Measurements from ENCODE around the gene WDR76. TPM values are rescaled to one million over a fixed set of nuclear protein-coding genes. Genes with fewer than 3 reads are reported as not detected.

Gene WDR76
- total RNA-seq (10 to 100 TPM; 10.5 to 11.9 TPM), total RNA-seq (25.3 to 39.7 reads per million in 2 donors)

DNA sequence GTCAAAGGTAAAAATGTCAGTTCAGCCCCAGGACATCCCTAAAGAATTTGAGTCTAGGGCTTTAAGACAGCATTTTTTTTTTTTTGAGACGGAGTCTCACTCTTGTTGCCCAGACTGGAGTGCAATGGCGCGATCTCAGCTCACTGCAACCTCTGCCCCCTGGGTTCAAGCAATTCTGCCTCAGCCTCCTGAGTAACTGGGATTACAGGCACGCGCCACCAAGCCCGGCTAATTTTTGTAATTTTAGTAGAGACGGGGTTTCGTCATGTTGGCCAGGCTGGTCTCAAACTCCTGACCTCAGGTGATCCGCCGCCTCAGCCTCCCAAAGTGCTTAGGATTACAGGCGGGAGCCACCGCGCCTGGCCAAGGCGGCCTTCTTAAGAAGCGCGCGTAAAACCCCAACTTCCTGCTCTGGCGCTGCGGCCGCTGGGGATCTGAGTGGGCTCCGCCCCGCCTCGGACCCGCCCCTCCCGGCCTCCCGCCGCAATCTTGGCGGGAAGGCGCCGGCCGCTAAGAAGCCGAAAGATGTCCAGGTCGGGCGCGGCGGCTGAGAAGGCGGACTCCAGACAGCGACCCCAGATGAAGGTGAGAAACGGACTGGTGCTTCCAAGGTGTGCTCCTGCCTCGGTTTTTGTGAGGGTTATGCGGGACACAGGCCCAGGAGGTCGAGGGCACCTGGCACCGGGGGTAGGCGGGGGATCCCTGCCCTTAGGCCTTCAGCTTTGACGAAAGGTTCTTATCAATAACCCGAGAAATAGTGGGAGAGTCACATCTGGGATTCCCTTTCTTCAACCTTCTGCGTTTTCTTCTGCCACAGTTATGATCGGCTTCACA, at the start of gene WDR76:
WDR76 (plus strand) TSS at position 495 of the 834 bp plus-strand sequence; CDS start at position 526, 31 bp downstream.
- ATAC-seq, result peak; percentile 68
- Mint-ChIP-seq H3K36me3 (ENCODE audit: low read depth) (no peaks in the 10 kb centered on the region), H3K4me1 (peaks cover 39% of the 10 kb centered on the region), H3K27me3 (no peaks in the 10 kb centered on the region), H3K27ac (peak within 1 kb of the TSS; percentile 94), H3K4me3 (peak within 1 kb of the TSS; percentile 91)
- no peaks in the 10 kb centered on the region for H3K9me3 ChIP-seq (ENCODE audit: control insufficient read depth, low read length, poor library complexity, severe bottlenecking)
- peak; percentile 45 to 71 (median 68) for DNase-seq

DNA sequence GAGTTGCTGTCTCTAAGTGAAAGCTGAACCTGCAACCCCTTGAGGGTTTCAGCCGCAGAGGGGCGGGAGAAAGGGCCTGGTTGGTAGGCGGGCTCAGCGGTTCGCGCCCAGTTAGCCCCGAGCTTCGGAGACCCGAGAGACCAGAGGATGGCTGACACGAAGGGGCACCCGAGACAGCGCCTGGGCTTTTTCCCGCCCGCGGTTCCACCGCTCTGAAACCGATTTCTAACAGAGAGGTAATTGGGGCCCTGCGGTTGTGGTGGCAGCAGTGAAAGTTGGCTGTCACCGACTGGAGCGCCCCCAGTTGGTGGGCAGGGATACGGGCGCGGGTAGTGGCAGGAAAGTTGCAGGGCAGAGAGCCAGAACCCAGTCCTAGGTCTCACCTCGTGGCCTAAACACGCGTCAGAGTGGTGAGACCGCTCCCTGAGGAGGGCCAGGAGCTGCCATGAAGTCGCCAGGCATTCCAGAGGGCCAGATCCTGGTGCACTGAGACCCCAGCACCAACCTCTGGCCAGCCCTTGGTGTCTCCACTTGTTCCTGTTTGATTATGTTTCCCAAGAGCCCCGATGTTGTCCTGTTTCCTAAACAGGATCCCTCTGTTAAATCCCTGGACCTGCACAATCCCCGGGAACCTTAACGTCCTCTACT, 49.4 kb upstream of the WDR76 start:
- peak overlapping the region; percentile 93 for H3K4me3 Mint-ChIP-seq
- peak; percentile 74 for ATAC-seq
- H3K27ac Mint-ChIP-seq, result peak overlapping the region; percentile 79
- peak; percentile 72 to 78 (median 77) for DNase-seq
- H3K27me3 Mint-ChIP-seq, result no peaks in the 10 kb centered on the region
- peaks cover 15% of the 10 kb centered on the region for H3K4me1 Mint-ChIP-seq
- no peaks in the 10 kb centered on the region for H3K9me3 ChIP-seq (ENCODE audit: control insufficient read depth, low read length, poor library complexity, severe bottlenecking)
- no peaks in the 10 kb centered on the region for H3K36me3 Mint-ChIP-seq (ENCODE audit: low read depth)

DNA sequence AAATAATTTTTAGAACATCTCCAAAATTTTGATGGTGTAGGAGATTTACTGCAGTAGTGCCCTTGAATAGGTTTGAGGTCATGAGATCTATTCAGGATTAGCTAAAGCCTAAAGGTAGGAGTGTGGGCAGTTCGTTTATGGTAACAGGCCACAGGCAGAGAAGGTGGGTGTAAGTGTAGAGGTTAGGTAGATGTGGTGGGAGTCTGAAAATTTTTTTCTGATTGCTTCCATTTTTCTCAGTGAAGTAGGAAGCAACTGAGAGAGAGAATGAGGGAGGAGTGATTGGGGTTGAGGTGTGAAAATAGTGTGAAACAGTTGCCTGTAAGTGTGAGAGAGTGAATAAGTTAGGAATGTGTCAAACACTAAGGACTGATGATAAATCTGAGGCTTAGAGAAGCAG, 47.8 kb upstream of the WDR76 start:
- peak overlapping the region; percentile 75 for H3K4me3 Mint-ChIP-seq
- no peak overlapping the region for H3K27ac Mint-ChIP-seq
- H3K27me3 Mint-ChIP-seq, result no peaks in the 10 kb centered on the region
- ATAC-seq, result no peak
- no peaks in the 10 kb centered on the region for H3K36me3 Mint-ChIP-seq (ENCODE audit: low read depth)
- no peaks in the 10 kb centered on the region for H3K9me3 ChIP-seq (ENCODE audit: control insufficient read depth, low read length, poor library complexity, severe bottlenecking)
- H3K4me1 Mint-ChIP-seq, result peaks cover 15% of the 10 kb centered on the region
- no peak for DNase-seq

DNA sequence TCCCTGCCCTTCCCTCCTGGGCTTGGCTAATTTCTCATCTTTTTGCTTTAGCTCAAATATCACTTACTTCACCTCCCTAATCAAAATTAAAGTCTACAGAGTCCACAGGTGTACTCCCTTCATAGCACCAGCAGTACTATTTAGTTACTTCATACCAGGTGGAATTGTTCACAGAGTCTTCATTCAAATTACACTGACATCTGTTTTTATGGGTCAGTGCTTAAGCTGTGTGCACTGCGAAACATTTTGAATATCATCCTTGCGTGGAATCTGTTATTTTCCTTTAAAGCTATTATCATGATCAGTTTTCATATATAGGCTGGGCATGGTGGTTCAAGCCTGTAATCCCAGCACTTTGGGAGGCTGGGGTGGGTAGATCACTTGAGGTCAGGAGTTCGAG, 37.4 kb upstream of the WDR76 start:
- Mint-ChIP-seq H3K4me1 (peaks cover 12% of the 10 kb centered on the region), H3K27me3 (no peaks in the 10 kb centered on the region), H3K27ac (no peak overlapping the region), H3K4me3 (no peak overlapping the region), H3K36me3 (ENCODE audit: low read depth) (peaks cover 8% of the 10 kb centered on the region)
- H3K9me3 ChIP-seq (ENCODE audit: control insufficient read depth, low read length, poor library complexity, severe bottlenecking), result no peaks in the 10 kb centered on the region
- no peak for ATAC-seq
- DNase-seq, result no peak

DNA sequence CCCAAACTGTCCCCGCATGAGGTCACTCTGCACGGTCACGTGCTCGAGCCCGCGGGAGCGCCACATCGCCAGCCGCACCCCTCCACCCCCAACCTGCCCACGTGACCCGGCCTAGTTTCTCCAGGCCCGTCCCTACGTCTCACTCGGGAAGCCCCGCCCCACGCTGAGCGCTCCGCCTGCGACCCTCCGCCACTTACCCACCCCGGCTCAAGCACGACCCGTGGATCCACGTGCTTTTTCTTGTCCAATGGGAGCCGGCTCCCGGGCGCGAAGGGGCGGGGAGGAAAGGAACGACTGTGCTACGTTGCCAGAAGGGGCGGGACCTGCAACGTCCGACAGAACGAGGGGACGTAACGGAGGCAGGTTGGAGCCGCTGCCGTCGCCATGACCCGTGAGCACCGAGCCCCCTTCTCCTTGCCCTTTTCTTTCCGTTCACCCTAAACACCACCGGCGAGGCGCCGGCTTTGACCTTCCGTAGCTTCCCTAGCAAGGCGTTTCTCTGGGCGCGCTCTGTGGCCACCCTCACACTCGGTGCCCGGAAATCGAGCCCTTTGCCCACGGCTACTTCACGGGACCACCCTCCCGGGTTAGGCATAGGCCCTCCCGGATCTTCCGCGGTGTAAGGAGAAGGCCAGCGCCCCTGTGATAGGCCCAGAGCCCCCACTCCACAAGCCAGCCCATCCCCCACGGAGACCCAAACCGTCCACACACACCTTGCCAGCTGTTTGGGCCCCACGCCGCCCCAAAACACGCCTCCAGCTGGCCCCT, 34.6 kb upstream of the WDR76 start, which contains the start of gene SERF2:
SERF2 (plus strand) TSS at position 328 of the 768 bp plus-strand sequence; CDS start at position 385, 57 bp downstream.
- ATAC-seq, result peak; percentile 96
- H3K36me3 Mint-ChIP-seq (ENCODE audit: low read depth), result peaks cover 11% of the 10 kb centered on the region
- peak within 1 kb of the TSS; percentile 96 for H3K4me3 Mint-ChIP-seq
- peak; percentile 97 to 99 (median 98) for DNase-seq
- no peaks in the 10 kb centered on the region for H3K9me3 ChIP-seq (ENCODE audit: control insufficient read depth, low read length, poor library complexity, severe bottlenecking)
- no peaks in the 10 kb centered on the region for H3K27me3 Mint-ChIP-seq
- peaks cover 31% of the 10 kb centered on the region for H3K4me1 Mint-ChIP-seq
- H3K27ac Mint-ChIP-seq, result peak within 1 kb of the TSS; percentile 98

DNA sequence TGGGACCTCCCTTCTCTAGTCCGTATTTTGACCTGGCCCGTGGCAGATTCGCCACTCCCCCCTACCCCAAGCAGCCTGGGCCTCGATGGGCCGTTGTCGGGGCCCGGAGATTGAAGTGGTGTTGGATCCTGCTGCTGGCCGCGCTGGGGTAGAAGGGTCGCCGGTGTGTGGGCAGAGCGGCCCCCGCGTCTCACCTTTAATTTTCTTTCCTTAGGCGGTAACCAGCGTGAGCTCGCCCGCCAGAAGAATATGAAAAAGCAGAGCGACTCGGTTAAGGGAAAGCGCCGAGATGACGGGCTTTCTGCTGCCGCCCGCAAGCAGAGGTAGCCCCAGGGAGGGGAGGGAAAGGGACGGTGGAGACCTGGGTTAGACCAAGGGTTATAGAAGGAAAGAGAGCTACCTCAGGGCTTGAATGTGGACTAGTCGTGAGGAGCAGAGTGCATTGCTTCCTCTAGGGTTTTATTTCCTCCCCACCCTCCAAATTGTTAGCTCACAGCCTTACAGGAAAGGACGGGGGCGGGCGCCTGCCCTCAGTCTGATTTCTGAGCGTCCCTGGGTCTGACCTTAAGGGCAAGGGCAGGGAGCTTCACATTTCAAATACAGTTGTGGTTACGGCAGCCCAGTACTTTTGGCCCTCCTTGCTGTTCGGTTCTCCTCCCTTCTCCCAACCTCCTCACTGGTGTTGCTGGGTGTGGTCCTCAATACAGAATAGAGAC, 33.9 kb upstream of the WDR76 start:
- H3K9me3 ChIP-seq (ENCODE audit: control insufficient read depth, low read length, poor library complexity, severe bottlenecking), result no peaks in the 10 kb centered on the region
- Mint-ChIP-seq H3K4me1 (peaks cover 31% of the 10 kb centered on the region), H3K4me3 (peak overlapping the region; percentile 96), H3K36me3 (ENCODE audit: low read depth) (peaks cover 11% of the 10 kb centered on the region), H3K27ac (peak overlapping the region; percentile 98), H3K27me3 (no peaks in the 10 kb centered on the region)
- DNase-seq, result no peak
- ATAC-seq, result no peak

DNA sequence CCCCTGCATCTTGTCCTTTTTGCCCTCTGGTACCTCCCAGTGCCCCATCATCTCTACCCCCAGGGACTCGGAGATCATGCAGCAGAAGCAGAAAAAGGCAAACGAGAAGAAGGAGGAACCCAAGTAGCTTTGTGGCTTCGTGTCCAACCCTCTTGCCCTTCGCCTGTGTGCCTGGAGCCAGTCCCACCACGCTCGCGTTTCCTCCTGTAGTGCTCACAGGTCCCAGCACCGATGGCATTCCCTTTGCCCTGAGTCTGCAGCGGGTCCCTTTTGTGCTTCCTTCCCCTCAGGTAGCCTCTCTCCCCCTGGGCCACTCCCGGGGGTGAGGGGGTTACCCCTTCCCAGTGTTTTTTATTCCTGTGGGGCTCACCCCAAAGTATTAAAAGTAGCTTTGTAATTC, 33.2 kb upstream of the WDR76 start:
- Mint-ChIP-seq H3K4me1 (peaks cover 35% of the 10 kb centered on the region), H3K36me3 (ENCODE audit: low read depth) (peaks cover 11% of the 10 kb centered on the region), H3K27ac (peak overlapping the region; percentile 98), H3K27me3 (no peaks in the 10 kb centered on the region), H3K4me3 (peak overlapping the region; percentile 96)
- ATAC-seq (no peak), DNase-seq (no peak)
- H3K9me3 ChIP-seq (ENCODE audit: control insufficient read depth, low read length, poor library complexity, severe bottlenecking), result no peaks in the 10 kb centered on the region

DNA sequence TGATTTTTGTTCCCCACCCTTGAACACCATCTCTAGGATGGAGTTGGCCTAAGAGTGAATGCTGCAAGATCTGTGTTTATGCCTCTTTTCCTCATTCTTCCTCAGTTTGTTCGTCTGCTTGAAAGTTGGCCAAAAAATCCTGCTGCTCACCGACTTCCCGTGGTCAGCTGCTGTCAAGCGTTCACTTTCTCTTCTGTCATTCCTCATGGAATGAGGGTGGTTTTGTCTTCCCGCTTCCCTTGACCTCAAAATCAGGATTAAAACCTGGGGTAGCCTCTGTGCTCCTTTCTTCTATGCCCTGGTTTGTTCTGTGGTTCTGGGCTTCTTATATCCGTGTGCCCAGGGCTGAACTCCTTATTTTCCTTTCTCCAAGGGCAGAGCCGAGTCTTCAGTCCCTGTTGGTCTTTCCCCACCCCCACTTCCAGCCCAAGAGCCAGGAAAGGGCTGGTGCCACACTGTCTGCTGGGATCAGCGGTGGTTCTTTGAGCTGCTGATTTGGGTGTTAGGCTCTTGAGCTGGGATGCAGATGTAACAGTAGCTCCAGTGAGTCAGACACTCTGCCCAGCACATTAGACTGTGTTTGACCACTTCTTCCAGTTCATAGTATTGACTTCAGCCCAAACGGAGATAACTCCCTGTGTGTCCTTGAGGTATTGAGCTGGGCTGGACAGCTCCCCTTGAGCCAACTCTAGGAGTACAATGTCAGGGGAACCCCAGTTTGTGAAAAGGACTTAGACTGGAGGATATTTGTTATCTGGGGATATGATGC, 32.3 kb upstream of the WDR76 start:
- Mint-ChIP-seq H3K27me3 (no peaks in the 10 kb centered on the region), H3K4me1 (peaks cover 37% of the 10 kb centered on the region), H3K36me3 (ENCODE audit: low read depth) (peaks cover 9% of the 10 kb centered on the region), H3K4me3 (peak overlapping the region; percentile 96), H3K27ac (peak overlapping the region; percentile 98)
- H3K9me3 ChIP-seq (ENCODE audit: control insufficient read depth, low read length, poor library complexity, severe bottlenecking), result no peaks in the 10 kb centered on the region
- ATAC-seq, result no peak
- DNase-seq, result no peak

DNA sequence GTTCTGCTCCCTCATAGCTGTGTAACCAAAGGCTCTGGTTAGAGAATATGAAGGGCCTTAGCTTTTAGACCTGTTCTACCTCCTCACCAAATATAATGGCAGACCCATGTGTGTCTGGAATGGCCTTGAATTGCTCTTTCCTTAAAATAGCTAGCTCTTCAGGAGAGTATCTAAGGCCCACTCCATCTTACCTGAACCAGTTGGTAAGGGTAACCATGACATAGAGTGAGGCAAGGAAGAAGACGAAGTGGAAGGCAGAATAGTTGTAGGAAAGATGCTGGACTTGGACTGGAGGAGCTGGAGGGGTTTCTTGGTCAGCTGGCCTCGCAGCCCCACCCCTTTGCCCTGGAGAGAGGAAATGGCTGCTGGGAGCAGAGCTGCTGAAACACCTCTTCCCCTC, 31.6 kb upstream of the WDR76 start:
- H3K27ac Mint-ChIP-seq, result peak overlapping the region; percentile 98
- ATAC-seq, result no peak
- H3K27me3 Mint-ChIP-seq, result no peaks in the 10 kb centered on the region
- peaks cover 10% of the 10 kb centered on the region for H3K36me3 Mint-ChIP-seq (ENCODE audit: low read depth)
- H3K4me3 Mint-ChIP-seq, result no peak overlapping the region
- H3K9me3 ChIP-seq (ENCODE audit: control insufficient read depth, low read length, poor library complexity, severe bottlenecking), result no peaks in the 10 kb centered on the region
- DNase-seq, result no peak
- peaks cover 41% of the 10 kb centered on the region for H3K4me1 Mint-ChIP-seq

DNA sequence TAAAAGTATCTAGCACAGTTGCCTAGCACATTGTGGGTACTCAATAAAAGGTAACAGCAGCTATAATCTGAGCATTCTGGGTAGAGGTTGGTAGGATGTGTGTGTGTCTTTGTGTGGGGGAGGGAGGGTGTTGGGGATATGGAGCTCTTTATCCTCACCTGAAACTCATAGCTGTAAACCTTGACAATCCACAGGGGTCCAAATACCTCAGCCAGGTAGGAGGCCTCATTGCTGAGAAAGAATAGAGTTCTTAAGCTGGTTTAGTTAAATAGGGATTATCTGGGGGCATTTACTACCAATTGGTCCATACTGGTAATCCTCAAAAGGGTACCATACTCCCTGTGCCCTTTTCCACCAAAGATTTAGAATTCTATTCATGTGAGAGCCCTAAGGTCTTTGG, 30.8 kb upstream of the WDR76 start:
- DNase-seq (no peak), ATAC-seq (no peak)
- Mint-ChIP-seq H3K36me3 (ENCODE audit: low read depth) (peaks cover 14% of the 10 kb centered on the region), H3K27ac (peak overlapping the region; percentile 98), H3K4me1 (peaks cover 47% of the 10 kb centered on the region), H3K27me3 (no peaks in the 10 kb centered on the region), H3K4me3 (no peak overlapping the region)
- no peaks in the 10 kb centered on the region for H3K9me3 ChIP-seq (ENCODE audit: control insufficient read depth, low read length, poor library complexity, severe bottlenecking)

DNA sequence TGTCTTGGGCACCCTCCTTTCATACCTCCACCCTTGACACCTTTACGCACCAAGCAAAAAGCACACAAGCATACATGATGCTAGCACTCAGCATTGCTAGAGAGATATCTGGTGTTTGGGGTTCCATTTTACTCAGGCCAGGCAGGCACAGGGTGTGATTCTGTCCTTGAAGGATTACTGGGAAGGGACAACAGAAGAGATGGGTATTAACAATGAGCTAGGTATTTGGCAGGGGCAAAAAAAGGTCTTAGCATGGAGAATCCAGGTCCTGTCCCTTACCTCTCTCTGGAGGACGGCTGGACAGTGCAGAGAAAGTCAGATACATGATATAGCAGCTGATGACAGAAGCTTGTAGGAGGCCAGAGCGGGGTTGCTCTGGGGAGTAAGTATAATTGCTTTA, 30.2 kb upstream of the WDR76 start:
- DNase-seq, result no peak
- H3K9me3 ChIP-seq (ENCODE audit: control insufficient read depth, low read length, poor library complexity, severe bottlenecking), result no peaks in the 10 kb centered on the region
- Mint-ChIP-seq H3K4me1 (peaks cover 46% of the 10 kb centered on the region), H3K4me3 (no peak overlapping the region), H3K36me3 (ENCODE audit: low read depth) (peaks cover 14% of the 10 kb centered on the region), H3K27ac (no peak overlapping the region), H3K27me3 (no peaks in the 10 kb centered on the region)
- no peak for ATAC-seq

Data from T-helper 17 cell (primary cell).